SW480 (cell line): ENCODE measurements around the gene KSR2.

Source experiments
- DNase-seq: peaks from one replicate; pipeline ENCODE4 v3.0.0-alpha.2; 2016; ENCODE audit warnings: low spot score

The KSR2 gene

GRCh38 chr12:117523971-117524370, 444.8 kb downstream of the KSR2 start:
- no peak for DNase-seq

- DNase-seq, result no peak
Observed at GRCh38 chr12:117522559-117522958, 446.2 kb downstream of the KSR2 start.

GRCh38 chr12:117521867-117522266, 446.9 kb downstream of the KSR2 start:
- DNase-seq, result no peak

GRCh38 chr12:117521346-117521745, 447.4 kb downstream of the KSR2 start:
- no peak for DNase-seq

GRCh38 chr12:117518594-117519270, 450.1 kb downstream of the KSR2 start:
- DNase-seq, result peak; percentile 83

GRCh38 chr12:117517219-117517739, 451.5 kb downstream of the KSR2 start:
- no peak for DNase-seq

GRCh38 chr12:117516034-117516433, 452.8 kb downstream of the KSR2 start:
- DNase-seq, result no peak

- no peak for DNase-seq
Observed at GRCh38 chr12:117514016-117514415, 454.8 kb downstream of the KSR2 start.

- no peak for DNase-seq
Observed at GRCh38 chr12:117513353-117513752, 455.4 kb downstream of the KSR2 start.

- no peak for DNase-seq
Observed at GRCh38 chr12:117508468-117508867, 460.3 kb downstream of the KSR2 start.

- DNase-seq, result no peak
Observed at GRCh38 chr12:117507548-117507947, 461.2 kb downstream of the KSR2 start.

- DNase-seq, result no peak
Observed at GRCh38 chr12:117506333-117506732, 462.5 kb downstream of the KSR2 start.

GRCh38 chr12:117502633-117503032, 466.2 kb downstream of the KSR2 start:
- no peak for DNase-seq

GRCh38 chr12:117502233-117502632, 466.6 kb downstream of the KSR2 start:
- no peak for DNase-seq

GRCh38 chr12:117501076-117501869, 467.5 kb downstream of the KSR2 start:
- DNase-seq, result no peak

GRCh38 chr12:117499759-117500485, 468.9 kb downstream of the KSR2 start:
- DNase-seq, result no peak

- DNase-seq, result peak; percentile 71
Observed at GRCh38 chr12:117498880-117499279, 469.9 kb downstream of the KSR2 start.

- DNase-seq, result no peak
Observed at GRCh38 chr12:117498256-117498655, 470.5 kb downstream of the KSR2 start.

- DNase-seq, result no peak
Observed at GRCh38 chr12:117497407-117497806, 471.4 kb downstream of the KSR2 start.

- DNase-seq, result no peak
Observed at GRCh38 chr12:117494833-117495655, 473.7 kb downstream of the KSR2 start.

GRCh38 chr12:117491711-117492110, 477.1 kb downstream of the KSR2 start:
- no peak for DNase-seq

GRCh38 chr12:117490130-117490529, 478.7 kb downstream of the KSR2 start:
- no peak for DNase-seq
